GM12874 (cell line): ENCODE results near the gene PGM2.

Experiments
- CTCF ChIP-seq: IDR thresholded peaks from 2 replicates; pipeline ENCODE4 v1.5.1; 2011; ENCODE audit warnings: low read depth, mild to moderate bottlenecking, control low read depth, low read length, moderate library complexity; ENCODE audit not compliant: insufficient read depth

The PGM2 gene

DNA sequence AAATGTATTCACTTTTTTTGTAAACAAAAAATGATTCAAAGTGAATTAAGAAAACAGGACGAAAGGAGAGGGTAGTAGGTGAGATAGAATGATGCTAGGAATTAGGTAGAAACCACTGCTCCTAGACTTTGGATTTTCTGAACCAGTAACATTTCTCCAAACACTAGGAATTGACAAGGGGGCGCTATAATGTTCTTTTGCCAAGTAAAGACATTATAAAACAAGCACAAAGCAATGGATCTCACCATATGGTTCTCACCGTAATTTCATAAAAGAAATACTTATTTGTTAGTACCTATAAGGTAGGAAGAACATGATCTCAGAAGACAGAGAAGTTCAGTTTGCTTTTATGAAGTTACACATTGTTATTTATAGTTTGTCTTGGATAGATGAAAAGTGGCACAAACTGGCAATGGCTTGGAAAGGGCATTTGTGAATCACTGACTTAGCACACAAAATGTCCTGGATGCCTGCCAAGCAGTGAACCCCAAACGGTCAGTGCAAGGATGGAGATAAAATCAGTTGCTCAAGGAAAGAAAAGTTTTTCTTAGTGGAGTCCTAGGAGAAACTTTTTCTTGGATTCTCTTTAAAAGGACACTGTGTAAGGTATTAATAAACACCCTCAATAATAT lies 56.3 kb downstream of the PGM2 start:
- no peak for TF ChIP-seq CTCF

DNA sequence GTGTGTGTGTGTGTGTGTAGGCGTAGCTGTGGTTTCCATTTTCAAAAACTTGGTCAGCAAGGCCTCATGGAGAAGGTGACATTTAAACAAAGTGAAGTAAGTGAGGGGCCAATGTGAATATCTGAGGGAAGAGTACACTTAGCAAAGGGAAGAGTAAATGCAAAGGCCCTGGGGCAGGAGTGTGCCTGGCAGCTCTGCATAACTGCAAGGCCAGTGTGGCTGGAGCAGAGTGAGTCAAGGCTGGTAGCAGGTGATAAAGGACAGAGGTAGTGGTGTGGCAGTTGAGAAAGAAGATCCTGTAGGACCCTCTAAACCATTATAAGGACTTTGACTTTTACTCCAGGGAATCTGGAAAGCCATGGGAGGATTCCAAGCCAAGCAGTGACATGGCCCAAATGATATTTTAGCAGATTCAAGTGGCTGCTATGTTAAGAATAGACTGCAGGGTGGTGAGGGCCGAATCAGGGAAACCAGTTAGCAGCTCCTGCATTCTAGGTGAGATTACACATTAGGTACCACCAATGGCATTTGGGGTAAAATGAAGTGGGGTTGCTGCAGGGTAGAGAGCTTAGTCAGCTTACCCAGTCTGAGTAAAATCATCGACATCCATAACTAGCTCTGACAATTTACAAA lies 58.5 kb downstream of the PGM2 start:
- no peak for TF ChIP-seq CTCF

GRCh38 chr4:37885496-37885895 lies 59.0 kb downstream of the PGM2 start:
- TF ChIP-seq CTCF = no peak

DNA sequence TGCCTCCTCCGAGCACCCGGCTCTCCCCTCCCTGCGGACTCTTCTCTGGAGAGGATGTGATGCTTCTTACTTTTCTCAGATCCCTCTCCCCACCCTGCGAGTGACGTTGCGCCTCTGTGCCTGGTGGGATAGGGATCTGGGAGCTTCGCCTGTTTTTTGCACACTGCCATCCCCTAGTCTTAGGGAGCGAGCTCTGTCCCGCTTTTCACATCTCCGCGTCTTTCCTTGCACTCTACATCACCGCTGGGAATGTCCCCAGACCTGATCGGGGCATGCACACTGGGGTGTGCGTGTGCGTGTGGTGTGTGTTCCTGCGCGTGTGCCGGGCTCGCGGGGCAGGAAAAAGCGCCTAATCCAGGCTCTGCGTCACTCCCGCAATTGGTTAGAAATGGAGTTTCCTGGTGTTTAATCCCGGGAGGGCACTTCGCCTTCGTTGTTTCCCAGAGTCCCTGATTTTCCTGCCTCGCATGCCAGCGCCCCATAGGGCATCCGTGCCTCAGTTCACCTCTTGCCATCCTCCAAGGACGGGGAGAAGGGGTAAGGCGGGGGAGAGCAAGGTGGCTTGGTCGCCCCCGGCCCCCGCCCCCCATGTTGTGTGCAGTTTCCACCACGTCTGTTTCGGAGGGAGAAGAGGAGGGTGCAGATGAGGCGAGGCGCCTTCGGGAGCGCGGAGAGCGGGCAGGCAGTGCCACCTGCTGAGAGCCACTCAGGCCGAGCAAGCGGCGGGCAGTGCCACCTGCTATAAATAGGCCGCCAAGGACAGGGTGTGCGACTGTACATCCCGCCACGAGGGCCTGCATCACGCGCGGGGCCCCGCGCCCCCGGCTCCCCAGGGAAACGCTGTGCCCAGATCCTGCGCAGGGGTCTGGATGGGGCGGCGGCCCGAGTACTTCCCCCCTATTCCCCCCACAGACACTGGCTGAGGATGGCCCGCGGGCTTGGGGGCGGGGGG lies 63.6 kb downstream of the PGM2 start:
- TF ChIP-seq CTCF = peak; percentile 17; the same call in 1 of the 2 replicates

GRCh38 chr4:37890801-37891259 lies 64.3 kb downstream of the PGM2 start, which contains the start of gene TBC1D1:
Gene TBC1D1, plus strand, starts transcription at chr4:37891084. Its CDS starts 11,012 bp downstream, at chr4:37902096.
- TF ChIP-seq CTCF = no peak

- TF ChIP-seq CTCF = 0 out of 2 replicates have a peak, but pooled peaks have one; percentile 13
Observed at GRCh38 chr4:37891260-37892159, 65.0 kb downstream of the PGM2 start.
